Stimulated activated CD8-positive, alpha-beta memory T cell treated with anti-CD3 and anti-CD28 coated beads, Interleukin-7, amount 100 ng/mL, for 48 hours (primary cell): ENCODE measurements around the gene ADAMTS2.

Experiments used
- DNase-seq, 2 donors: peaks; one replicate each; pipeline ENCODE4 v3.0.0-alpha.2; 2020; ENCODE audit warnings: low read depth in 1 of 2; ENCODE audit errors: extremely low read depth in 1 of 2

ADAMTS2 gene

GRCh38 chr5:179258001-179258921 lies 87.0 kb downstream of the ADAMTS2 start:
- DNase-seq: no peak

DNA sequence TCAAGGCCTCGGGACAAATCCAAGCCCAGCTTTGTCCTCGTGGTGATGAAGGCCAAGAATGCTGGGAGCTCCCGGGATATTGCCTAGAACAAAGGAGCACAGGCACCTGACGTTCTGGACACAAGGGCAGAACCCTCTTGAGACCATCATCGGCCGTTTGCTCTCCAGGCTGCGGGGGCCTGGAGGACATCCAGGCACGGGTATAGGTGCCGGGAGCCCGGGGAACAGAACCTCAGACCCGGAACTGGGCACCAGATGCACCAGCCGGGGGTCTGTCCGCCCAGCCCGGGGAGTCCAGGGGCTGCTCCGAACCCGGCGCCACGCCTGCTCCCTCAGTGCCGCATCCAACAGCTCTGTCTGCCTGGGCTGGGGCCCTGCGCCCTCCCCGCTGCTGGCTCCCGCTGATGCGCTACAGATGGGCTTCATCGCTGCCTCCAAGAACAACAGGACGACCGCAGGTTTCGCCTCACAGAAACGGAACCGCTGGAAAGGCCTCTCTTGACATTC lies 88.0 kb downstream of the ADAMTS2 start:
- no peak for DNase-seq

- DNase-seq: no peak
Observed at GRCh38 chr5:179256328-179257175, 88.7 kb downstream of the ADAMTS2 start.

DNA sequence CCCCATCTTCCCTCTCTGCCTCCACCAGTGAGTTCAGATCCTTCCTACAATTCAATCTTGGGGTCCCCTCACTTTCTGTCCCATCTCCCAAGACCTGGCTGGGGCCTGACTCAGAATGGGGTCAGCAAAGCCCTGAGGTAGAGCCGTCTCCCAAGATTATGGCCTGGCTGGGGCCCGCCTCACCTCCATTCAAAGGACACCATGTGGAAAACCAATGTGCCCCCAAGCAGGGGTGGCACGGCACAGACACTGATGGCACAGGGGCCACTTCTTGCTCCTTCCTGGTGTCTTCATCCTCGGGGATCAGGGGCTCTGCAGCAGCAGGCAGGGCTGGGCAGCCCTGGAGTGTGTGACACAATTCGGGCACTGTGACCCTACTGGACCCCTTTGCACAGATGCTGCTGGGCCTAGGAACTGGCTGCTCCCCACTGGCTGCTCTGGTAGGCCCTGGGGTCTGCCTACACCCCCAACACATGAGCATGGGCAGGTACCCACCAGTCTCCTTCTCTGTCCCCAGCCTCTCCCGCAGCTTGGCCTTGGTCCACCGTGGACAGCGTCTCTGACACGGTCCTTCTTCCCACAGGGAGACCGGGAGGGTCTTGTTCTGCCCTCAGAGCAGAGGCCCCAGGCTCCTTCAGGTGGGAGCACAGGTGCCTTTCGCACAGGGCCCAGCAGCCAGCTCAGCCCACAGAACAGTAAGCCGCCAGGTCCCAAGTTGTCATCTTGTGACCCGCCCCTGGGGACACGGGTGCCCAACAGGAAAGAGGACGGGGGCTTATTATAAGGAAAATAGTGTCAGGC lies 89.5 kb downstream of the ADAMTS2 start:
- DNase-seq: no peak

DNA sequence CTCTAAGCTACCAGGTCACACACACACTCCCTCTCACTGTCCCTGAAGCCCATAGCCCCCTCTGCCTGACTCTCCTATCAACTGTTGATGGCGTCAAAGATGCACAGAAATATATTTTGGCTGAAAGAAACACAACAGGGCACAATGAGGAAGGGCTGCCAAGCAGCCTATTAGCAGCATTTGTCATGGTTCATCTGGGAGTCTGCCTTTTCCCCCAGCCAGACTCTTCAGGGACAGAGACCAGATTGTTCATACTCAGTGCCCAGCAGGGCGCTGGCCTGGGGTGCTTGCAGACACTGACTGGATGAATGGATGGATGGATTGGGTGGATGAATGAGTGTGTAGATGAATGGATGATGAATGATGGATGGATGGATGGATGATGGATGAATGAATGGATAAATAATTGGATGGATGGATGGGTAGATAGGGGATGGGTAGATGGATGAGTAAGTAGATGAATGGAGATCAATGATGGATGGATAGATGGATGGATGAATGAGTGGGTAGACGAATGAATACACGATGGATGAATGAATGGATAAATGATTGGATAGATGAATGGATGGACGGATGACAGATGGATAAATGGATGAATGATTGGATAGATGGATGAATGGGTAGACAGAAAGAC lies 90.5 kb downstream of the ADAMTS2 start:
- DNase-seq: no peak

GRCh38 chr5:179253730-179254129 lies 91.5 kb downstream of the ADAMTS2 start:
- DNase-seq: no peak

DNA sequence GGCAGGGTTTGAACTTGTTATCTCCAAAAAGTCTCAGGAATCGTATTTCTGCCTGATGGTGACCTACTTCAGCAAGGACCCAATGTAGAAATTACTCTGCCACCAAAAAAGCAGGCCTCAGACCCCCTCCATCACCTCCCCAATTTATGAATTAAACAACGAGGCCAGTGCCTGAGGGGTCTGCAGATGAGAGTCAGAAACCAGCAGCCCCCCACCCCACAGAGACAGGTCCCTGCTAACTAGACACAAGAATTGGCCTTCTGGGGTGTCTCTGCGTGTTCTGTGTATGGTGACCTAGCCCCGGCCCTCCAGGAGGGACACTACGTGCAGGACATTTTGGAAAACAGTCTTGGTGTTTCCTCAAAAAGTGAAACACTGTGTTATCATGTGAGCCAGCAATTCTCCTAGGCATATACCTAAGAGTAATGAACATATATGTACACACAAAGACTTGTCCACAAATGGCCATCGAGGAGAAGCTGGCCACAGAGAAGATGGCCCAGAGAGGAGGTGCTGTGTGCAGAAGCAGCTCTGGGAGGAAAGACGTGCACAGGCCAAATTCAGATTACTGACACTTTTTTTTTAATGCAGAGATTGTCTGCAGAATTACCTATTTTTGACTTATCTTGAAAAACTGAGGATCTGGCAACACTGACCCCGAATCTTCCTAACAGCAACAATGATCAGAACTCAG lies 93.8 kb downstream of the ADAMTS2 start:
- DNase-seq: no peak

DNA sequence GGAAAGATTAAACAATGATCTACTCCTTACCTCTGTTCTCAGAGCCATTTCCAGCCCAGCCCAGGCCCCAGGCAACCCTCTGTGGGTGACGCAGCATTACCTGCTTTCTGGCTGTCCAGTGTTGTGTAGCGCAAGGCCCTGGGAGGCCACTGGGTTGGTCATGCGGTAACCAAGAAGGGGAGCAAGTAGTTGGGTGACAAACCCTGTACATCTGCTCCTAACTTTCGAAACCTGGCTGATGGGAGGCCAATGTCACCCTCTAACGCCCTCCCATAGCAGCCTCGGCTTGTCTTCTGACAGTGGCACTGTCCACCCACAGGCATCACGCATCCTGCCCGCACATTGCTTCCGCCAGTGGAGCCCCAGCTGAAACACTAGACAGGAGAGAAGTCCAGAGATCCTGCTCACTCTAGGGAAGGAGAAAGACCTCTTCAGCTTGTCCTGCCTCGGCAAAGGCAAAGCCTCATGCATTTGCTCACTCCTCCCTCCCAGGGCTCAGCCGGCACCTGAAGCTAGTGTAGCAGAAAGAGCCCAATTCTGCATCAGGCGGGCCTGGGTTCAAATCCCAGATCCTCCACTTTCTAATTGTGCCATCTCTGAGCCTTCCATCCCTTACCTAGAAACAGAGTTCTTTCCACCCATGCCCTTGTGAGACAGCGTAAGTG lies 94.6 kb downstream of the ADAMTS2 start:
- DNase-seq: no peak

DNA sequence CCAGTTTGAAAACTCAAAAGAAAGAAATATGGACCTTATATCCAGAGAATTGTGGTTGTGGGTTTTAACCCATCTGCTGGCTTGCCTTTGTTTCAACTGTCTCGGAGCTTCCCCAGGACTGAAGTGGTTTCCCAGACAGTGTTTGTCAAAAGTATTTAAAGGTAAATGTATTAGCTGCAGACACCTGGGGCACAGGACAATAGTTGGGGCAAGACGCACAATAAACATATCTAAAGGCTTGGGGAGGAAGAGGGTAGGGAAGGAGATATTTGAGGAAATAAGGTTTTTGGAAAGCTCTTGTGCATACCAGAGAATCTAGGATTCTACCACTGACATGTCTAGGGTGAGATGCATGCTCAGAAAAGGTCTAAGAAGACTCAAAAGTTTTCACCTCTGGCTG lies 99.0 kb downstream of the ADAMTS2 start:
- no peak for DNase-seq

DNA sequence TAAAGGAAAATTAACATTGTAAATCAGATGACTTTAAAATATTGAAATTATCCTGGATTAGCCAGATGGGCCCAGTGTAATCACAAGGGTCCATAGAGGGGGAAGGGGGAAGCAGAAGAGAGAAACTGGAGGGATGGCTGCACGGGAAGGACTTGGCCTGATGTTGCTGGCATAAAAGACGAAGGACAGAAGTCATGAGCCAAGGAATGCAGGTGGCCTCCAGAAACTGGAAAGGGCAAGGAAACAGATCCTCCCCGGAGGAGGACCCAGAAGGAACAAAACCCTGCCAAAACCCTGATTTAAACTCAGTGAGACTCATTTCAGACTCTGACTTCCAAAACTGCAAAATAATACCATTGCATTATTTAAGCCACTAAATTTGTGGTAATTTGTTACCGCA lies 100.2 kb downstream of the ADAMTS2 start:
- DNase-seq: no peak

DNA sequence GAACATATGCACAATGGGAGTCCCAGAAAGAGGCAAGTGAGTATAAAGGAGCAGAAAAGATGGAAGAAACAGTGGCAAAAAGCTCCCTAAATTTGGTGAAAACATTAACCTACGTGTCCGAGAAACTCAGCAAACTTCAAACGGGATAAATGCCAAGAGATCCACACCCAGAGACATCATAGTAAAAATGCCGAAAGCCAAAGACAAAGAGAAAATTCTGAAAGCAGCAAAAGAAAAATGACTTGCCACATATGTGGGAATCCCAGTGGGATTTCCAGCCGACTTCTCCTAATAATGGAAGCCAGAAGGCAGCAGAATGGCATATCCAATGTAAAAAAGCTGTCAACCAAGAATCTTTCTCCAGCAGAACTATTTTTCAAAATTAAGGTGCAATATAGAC lies 101.2 kb downstream of the ADAMTS2 start:
- DNase-seq: no peak

DNA sequence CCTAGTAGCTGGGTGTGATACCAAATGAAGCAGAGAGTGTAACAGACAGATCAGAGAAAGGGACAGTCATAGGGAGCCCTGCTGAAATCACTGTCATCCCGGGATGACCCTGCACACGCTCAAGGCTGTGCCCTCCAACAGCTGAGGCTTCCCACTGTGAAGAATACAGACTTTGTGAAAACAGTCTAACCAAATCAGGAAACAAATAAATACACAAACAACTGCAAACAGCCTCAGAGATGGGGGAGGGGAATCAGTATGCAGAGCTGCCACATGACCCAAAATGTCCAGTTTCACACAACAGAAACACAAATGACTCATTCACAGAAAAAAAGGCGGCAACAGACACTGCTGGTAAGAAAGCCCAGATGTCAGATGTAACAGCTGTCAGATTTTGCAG lies 101.9 kb downstream of the ADAMTS2 start:
- no peak for DNase-seq

- no peak for DNase-seq
Observed at GRCh38 chr5:179242676-179243075, 102.6 kb downstream of the ADAMTS2 start.

DNA sequence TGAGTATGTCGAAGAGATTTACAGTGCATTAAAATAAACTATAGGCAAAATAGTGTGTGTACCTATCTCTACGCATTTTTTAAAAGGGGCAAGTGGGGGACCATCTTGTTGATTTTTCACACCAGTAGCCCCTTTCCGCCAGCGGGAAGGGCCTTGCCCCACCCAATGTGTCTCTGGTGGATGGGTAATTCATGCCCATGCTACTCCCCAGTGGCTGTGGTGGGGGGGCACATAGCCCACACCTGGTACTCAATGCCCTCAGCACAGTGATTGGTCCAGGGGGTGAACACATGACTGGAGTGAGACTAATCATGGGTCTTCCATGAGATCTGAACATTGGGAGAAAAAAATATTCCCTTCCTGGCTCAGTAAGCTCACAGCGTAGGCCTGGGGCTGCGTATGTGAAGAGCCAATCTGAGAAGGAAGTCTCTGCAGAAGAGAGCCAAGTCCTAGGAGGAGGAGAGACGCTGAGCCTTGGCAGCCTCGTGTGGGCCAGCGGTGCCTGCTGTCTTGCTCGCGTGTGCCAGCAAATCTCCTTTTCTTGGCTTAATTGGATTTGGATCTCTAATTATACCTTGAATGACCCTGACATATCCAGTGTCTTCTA lies 103.4 kb downstream of the ADAMTS2 start:
- DNase-seq: no peak

DNA sequence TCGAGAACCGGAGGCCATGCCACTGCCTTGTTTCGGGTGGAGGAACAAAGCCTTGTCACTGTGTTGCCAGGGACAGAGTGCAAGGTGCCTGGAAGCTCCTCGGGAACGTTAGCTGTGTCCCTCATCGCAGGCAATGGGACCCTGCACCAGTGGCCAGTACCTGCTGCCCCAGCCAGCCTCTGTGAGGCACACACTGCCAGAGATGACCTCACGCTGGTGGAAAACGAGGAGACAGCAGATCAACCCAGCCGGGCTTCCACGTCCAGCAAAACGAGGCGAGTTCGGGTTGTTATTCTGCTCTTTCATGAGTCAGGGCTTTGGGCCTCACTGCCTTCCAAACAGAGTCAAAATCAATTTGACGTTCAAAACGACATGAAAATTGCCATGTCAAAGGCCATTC lies 104.1 kb downstream of the ADAMTS2 start:
- no peak for DNase-seq

GRCh38 chr5:179240561-179240960 lies 104.7 kb downstream of the ADAMTS2 start:
- no peak for DNase-seq

- no peak for DNase-seq
Observed at GRCh38 chr5:179239256-179240135, 105.8 kb downstream of the ADAMTS2 start.

- DNase-seq: no peak
Observed at GRCh38 chr5:179238628-179238970, 106.7 kb downstream of the ADAMTS2 start.
